Activated gamma-delta T cell treated with Interleukin-2 at 50 U/mL for 16 hours (primary cell): ENCODE data around the gene C10orf90.
"Not testable (repeated sequence)": the region's sequence is repeated elsewhere in the genome, so short reads cannot be mapped to it uniquely, and the experiment has no call there.

Experiments used
- DNase-seq: peaks from one replicate; pipeline ENCODE4 v3.0.0-alpha.2; 2020

The C10orf90 gene

GRCh38 chr10:126581648-126582046 is 88.8 kb downstream of the C10orf90 start:
- no peak for DNase-seq

GRCh38 chr10:126580873-126581647 is 89.4 kb downstream of the C10orf90 start:
- DNase-seq: no peak

- DNase-seq: no peak
Observed at GRCh38 chr10:126576336-126576735, 94.2 kb downstream of the C10orf90 start.

GRCh38 chr10:126570621-126571602 is 99.6 kb downstream of the C10orf90 start:
- DNase-seq: no peak

- DNase-seq: no peak
Observed at GRCh38 chr10:126570245-126570570, 100.3 kb downstream of the C10orf90 start.

GRCh38 chr10:126569513-126570244 is 100.8 kb downstream of the C10orf90 start:
- no peak for DNase-seq

GRCh38 chr10:126568809-126569385 is 101.6 kb downstream of the C10orf90 start:
- no peak for DNase-seq

- no peak for DNase-seq
Observed at GRCh38 chr10:126565871-126566270, 104.6 kb downstream of the C10orf90 start.

- no peak for DNase-seq
Observed at GRCh38 chr10:126565441-126565840, 105.1 kb downstream of the C10orf90 start.

GRCh38 chr10:126564326-126564888 is 106.1 kb downstream of the C10orf90 start:
- no peak for DNase-seq

GRCh38 chr10:126563361-126563760 is 107.1 kb downstream of the C10orf90 start:
- DNase-seq: no peak

GRCh38 chr10:126561921-126562680 is 108.4 kb downstream of the C10orf90 start:
- DNase-seq: no peak

GRCh38 chr10:126561294-126561920 is 109.1 kb downstream of the C10orf90 start:
- DNase-seq: no peak

- DNase-seq: no peak
Observed at GRCh38 chr10:126558881-126559280, 111.6 kb downstream of the C10orf90 start.

- DNase-seq: no peak
Observed at GRCh38 chr10:126551202-126551601, 119.3 kb downstream of the C10orf90 start.

- DNase-seq: not testable (repeated sequence)
Observed at GRCh38 chr10:126550586-126550985, 119.9 kb downstream of the C10orf90 start.

- DNase-seq: no peak
Observed at GRCh38 chr10:126549344-126549743, 121.1 kb downstream of the C10orf90 start.

GRCh38 chr10:126544565-126544964 is 125.9 kb downstream of the C10orf90 start:
- no peak for DNase-seq

- no peak for DNase-seq
Observed at GRCh38 chr10:126538439-126539135, 131.9 kb downstream of the C10orf90 start.

GRCh38 chr10:126536656-126537055 is 133.8 kb downstream of the C10orf90 start:
- DNase-seq: no peak

GRCh38 chr10:126536148-126536547 is 134.3 kb downstream of the C10orf90 start:
- DNase-seq: no peak
